ENCODE data around the gene HGD. TPM values are rescaled to one million over a fixed set of nuclear protein-coding genes. Genes with fewer than 3 reads are reported as not detected.

Gene HGD
- total RNA-seq, 1 experiment from 2014 or later = 23.0 TPM

- BruUV-seq (replicated peaks) = no TSS peak
- intact Hi-C loops (cut with micrococcal nuclease; ENCODE audit: unreplicated experiment) = no loop called here
- Mint-ChIP-seq H3K4me3 (ENCODE audit: low read depth, unreplicated experiment) (no peak overlapping the region), H3K27ac (ENCODE audit: unreplicated experiment) (no peak overlapping the region), H3K36me3 (ENCODE audit: insufficient read depth, unreplicated experiment) (no peaks in the 10 kb centered on the region), H3K4me1 (ENCODE audit: low read depth, unreplicated experiment) (no peaks in the 10 kb centered on the region), H3K27me3 (ENCODE audit: unreplicated experiment) (no peaks in the 10 kb centered on the region), H3K9me3 (ENCODE audit: low read depth, unreplicated experiment) (no peaks in the 10 kb centered on the region)
- DNase-seq = no peak
- TF ChIP-seq CTCF (IDR thresholded peaks at IDR 0.05; ENCODE audit: unreplicated experiment) = no peak
- CTCF ChIA-PET = no interaction called here
Measured at GRCh38 chr3:120649830-120650233, 32.2 kb downstream of the HGD start.

- Mint-ChIP-seq H3K27me3 (ENCODE audit: unreplicated experiment) (no peaks in the 10 kb centered on the region), H3K4me3 (ENCODE audit: low read depth, unreplicated experiment) (no peak overlapping the region), H3K27ac (ENCODE audit: unreplicated experiment) (no peak overlapping the region), H3K4me1 (ENCODE audit: low read depth, unreplicated experiment) (no peaks in the 10 kb centered on the region), H3K9me3 (ENCODE audit: low read depth, unreplicated experiment) (no peaks in the 10 kb centered on the region), H3K36me3 (ENCODE audit: insufficient read depth, unreplicated experiment) (no peaks in the 10 kb centered on the region)
- DNase-seq = no peak
- CTCF ChIA-PET = no interaction called here
- intact Hi-C loops (cut with micrococcal nuclease; ENCODE audit: unreplicated experiment) = no loop called here
- no peak for TF ChIP-seq CTCF (IDR thresholded peaks at IDR 0.05; ENCODE audit: unreplicated experiment)
- BruUV-seq (replicated peaks) = no TSS peak
Measured at GRCh38 chr3:120648290-120648689, 33.7 kb downstream of the HGD start.

- Mint-ChIP-seq H3K4me1 (ENCODE audit: low read depth, unreplicated experiment) (no peaks in the 10 kb centered on the region), H3K36me3 (ENCODE audit: insufficient read depth, unreplicated experiment) (no peaks in the 10 kb centered on the region), H3K27me3 (ENCODE audit: unreplicated experiment) (no peaks in the 10 kb centered on the region), H3K4me3 (ENCODE audit: low read depth, unreplicated experiment) (no peak overlapping the region), H3K9me3 (ENCODE audit: low read depth, unreplicated experiment) (no peaks in the 10 kb centered on the region), H3K27ac (ENCODE audit: unreplicated experiment) (no peak overlapping the region)
- TF ChIP-seq CTCF (IDR thresholded peaks at IDR 0.05; ENCODE audit: unreplicated experiment) = no peak
- no TSS peak for BruUV-seq (replicated peaks)
- no peak for DNase-seq
- intact Hi-C loops (cut with micrococcal nuclease; ENCODE audit: unreplicated experiment) = no loop called here
- CTCF ChIA-PET = interaction anchor here (0.7 kb wide), 1 partner anchor 563 kb away, joined by 3 read pairs; no protein-coding TSS in a partner anchor
Measured at GRCh38 chr3:120646771-120647432, 35.1 kb downstream of the HGD start.

GRCh38 chr3:120645083-120645845 lies 36.8 kb downstream of the HGD start:
- CTCF ChIA-PET = no interaction called here
- no peak overlapping the region for H3K27ac Mint-ChIP-seq (ENCODE audit: unreplicated experiment)
- BruUV-seq (replicated peaks) = no TSS peak
- H3K9me3 Mint-ChIP-seq (ENCODE audit: low read depth, unreplicated experiment) = no peaks in the 10 kb centered on the region
- DNase-seq = no peak
- H3K4me1 Mint-ChIP-seq (ENCODE audit: low read depth, unreplicated experiment) = no peaks in the 10 kb centered on the region
- no peak for TF ChIP-seq CTCF (IDR thresholded peaks at IDR 0.05; ENCODE audit: unreplicated experiment)
- H3K27me3 Mint-ChIP-seq (ENCODE audit: unreplicated experiment) = no peaks in the 10 kb centered on the region
- intact Hi-C loops (cut with micrococcal nuclease; ENCODE audit: unreplicated experiment) = no loop called here
- H3K36me3 Mint-ChIP-seq (ENCODE audit: insufficient read depth, unreplicated experiment) = no peaks in the 10 kb centered on the region
- no peak overlapping the region for H3K4me3 Mint-ChIP-seq (ENCODE audit: low read depth, unreplicated experiment)

All from Calu3 (cell line).